Measurements from ENCODE around the gene ZFAND3.

ZFAND3 gene

DNA sequence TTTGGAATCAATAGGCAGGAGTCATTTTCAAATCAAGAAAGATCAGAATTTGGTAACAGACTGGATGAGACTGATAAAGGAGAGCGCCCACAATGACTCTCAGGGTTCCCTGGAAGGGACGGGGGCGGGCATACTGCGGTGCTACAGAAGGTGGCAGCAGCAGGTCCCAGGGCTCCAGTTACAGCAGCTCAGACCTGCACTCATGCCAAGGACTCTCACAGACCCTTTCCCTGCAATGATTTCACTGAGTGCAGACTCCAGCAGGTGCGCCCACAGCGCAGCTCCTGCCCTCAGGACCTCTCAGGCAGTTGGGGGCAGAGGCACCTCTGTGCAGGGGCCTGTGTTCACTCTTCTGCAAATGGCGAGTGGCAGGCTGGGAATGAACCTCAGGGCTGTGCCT lies 359.8 kb downstream of the ZFAND3 start:
- Histone ChIP-seq H3K9me3 (ENCODE audit: low read length) (no peaks in the 10 kb centered on the region), H3F3A (ENCODE audit: insufficient read depth, low read length) (no peaks in the 10 kb centered on the region), H3K36me3 (ENCODE audit: insufficient read depth, low read length) (no peaks in the 10 kb centered on the region), H3K27ac (ENCODE audit: low read depth, low read length, poor library complexity, severe bottlenecking) (no peak overlapping the region), H3K4me3 (ENCODE audit: low read depth, low read length, poor library complexity, severe bottlenecking) (no peak overlapping the region), H4K20me1 (ENCODE audit: insufficient read depth, low read length) (no peaks in the 10 kb centered on the region), H3K4me2 (ENCODE audit: low read length) (no peak overlapping the region), H3K79me2 (ENCODE audit: insufficient read depth, low read length) (no peaks in the 10 kb centered on the region), H3K4me1 (ENCODE audit: insufficient read depth, low read length, severe bottlenecking) (no peaks in the 10 kb centered on the region), H3K27me3 (ENCODE audit: insufficient read depth, low read length) (no peaks in the 10 kb centered on the region), H3K9ac (ENCODE audit: low read length) (no peak overlapping the region), H2AFZ (ENCODE audit: low read length) (no peak overlapping the region), H3K9me2 (ENCODE audit: low read depth, low read length) (no peaks in the 10 kb centered on the region)
- TF ChIP-seq EZH2 (IDR thresholded peaks at IDR 0.05; ENCODE audit: borderline replicate concordance, low read length): no peak
- TF ChIP-seq, protein P1, sequence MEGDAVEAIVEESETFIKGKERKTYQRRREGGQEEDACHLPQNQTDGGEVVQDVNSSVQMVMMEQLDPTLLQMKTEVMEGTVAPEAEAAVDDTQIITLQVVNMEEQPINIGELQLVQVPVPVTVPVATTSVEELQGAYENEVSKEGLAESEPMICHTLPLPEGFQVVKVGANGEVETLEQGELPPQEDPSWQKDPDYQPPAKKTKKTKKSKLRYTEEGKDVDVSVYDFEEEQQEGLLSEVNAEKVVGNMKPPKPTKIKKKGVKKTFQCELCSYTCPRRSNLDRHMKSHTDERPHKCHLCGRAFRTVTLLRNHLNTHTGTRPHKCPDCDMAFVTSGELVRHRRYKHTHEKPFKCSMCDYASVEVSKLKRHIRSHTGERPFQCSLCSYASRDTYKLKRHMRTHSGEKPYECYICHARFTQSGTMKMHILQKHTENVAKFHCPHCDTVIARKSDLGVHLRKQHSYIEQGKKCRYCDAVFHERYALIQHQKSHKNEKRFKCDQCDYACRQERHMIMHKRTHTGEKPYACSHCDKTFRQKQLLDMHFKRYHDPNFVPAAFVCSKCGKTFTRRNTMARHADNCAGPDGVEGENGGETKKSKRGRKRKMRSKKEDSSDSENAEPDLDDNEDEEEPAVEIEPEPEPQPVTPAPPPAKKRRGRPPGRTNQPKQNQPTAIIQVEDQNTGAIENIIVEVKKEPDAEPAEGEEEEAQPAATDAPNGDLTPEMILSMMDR (IDR thresholded peaks at IDR 0.05; ENCODE audit: low read length): no peak; the same call in 1 of the 2 replicates

DNA sequence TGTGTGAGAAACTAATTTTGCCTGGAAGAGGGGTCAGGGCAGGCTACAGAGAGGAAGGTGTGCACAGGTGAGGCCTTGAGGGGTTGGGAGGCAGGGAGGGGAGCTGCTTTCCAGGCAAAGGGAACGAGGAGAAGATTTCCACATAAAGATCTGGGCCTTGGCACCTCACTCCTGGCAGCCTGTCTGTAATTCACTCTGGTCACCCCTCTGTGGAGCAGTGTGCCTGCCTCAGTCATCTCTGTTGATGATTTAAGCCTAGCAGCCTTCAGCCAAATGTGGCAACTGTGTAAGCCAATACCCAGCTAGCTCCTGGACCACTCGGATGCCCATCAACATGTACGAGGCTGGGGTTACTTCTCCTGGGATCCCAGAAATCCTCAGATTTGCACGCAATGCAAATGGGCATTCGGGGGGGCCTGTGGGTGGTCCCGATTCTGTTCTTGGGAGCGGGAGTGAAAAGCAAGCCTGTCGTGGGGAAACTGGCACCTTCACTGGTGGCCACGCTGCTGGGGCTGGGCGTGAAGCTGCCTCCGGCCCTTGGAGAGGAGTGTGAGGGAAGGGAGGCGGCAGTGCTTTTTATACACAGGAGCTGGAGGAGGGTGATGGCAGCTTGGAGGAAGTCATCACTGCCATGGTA lies 360.4 kb downstream of the ZFAND3 start:
- no peak overlapping the region for H3K4me2 ChIP-seq (ENCODE audit: low read length)
- TF ChIP-seq, protein P1 (IDR thresholded peaks at IDR 0.05; ENCODE audit: low read length): no peak
- H3K4me1 ChIP-seq (ENCODE audit: insufficient read depth, low read length, severe bottlenecking): no peaks in the 10 kb centered on the region
- H3K4me3 ChIP-seq (ENCODE audit: low read depth, low read length, poor library complexity, severe bottlenecking): no peak overlapping the region
- no peaks in the 10 kb centered on the region for H3K27me3 ChIP-seq (ENCODE audit: insufficient read depth, low read length)
- no peaks in the 10 kb centered on the region for H3F3A ChIP-seq (ENCODE audit: insufficient read depth, low read length)
- no peaks in the 10 kb centered on the region for H3K79me2 ChIP-seq (ENCODE audit: insufficient read depth, low read length)
- no peak overlapping the region for H2AFZ ChIP-seq (ENCODE audit: low read length)
- H3K36me3 ChIP-seq (ENCODE audit: insufficient read depth, low read length): no peaks in the 10 kb centered on the region
- no peak overlapping the region for H3K9ac ChIP-seq (ENCODE audit: low read length)
- H3K27ac ChIP-seq (ENCODE audit: low read depth, low read length, poor library complexity, severe bottlenecking): no peak overlapping the region
- no peaks in the 10 kb centered on the region for H3K9me3 ChIP-seq (ENCODE audit: low read length)
- no peaks in the 10 kb centered on the region for H3K9me2 ChIP-seq (ENCODE audit: low read depth, low read length)
- H4K20me1 ChIP-seq (ENCODE audit: insufficient read depth, low read length): no peaks in the 10 kb centered on the region

DNA sequence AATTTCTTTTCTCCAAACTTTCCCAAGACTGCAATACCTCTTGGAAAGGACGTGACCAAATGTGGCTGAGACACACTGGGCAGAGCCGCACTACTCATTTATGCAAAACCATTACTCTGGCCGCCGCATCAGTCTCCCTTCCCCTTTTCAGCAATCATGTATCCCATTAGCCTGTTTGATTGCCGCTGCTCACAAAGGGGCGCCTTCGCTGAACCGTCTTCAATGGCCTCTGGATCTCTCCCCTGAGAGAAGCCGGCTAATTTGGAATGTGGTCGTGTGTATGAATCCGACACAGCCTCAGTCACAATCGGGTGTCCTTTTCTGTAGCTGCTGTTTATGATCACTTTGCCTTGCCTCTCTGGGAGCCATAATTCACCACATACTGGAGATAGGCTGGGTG lies 361.1 kb downstream of the ZFAND3 start:
- Histone ChIP-seq H3F3A (ENCODE audit: insufficient read depth, low read length) (no peaks in the 10 kb centered on the region), H2AFZ (ENCODE audit: low read length) (no peak overlapping the region), H3K27me3 (ENCODE audit: insufficient read depth, low read length) (no peaks in the 10 kb centered on the region), H3K27ac (ENCODE audit: low read depth, low read length, poor library complexity, severe bottlenecking) (no peak overlapping the region), H3K36me3 (ENCODE audit: insufficient read depth, low read length) (no peaks in the 10 kb centered on the region), H3K4me3 (ENCODE audit: low read depth, low read length, poor library complexity, severe bottlenecking) (no peak overlapping the region), H3K4me1 (ENCODE audit: insufficient read depth, low read length, severe bottlenecking) (no peaks in the 10 kb centered on the region), H3K9me2 (ENCODE audit: low read depth, low read length) (no peaks in the 10 kb centered on the region), H3K4me2 (ENCODE audit: low read length) (no peak overlapping the region), H4K20me1 (ENCODE audit: insufficient read depth, low read length) (no peaks in the 10 kb centered on the region), H3K9ac (ENCODE audit: low read length) (no peak overlapping the region), H3K79me2 (ENCODE audit: insufficient read depth, low read length) (no peaks in the 10 kb centered on the region), H3K9me3 (ENCODE audit: low read length) (no peaks in the 10 kb centered on the region)
- TF ChIP-seq, protein P1 (IDR thresholded peaks at IDR 0.05; ENCODE audit: low read length): no peak
- no peak for TF ChIP-seq EZH2 (IDR thresholded peaks at IDR 0.05; ENCODE audit: borderline replicate concordance, low read length)

Data from OCI-LY1 (cell line).